Stimulated activated CD8-positive, alpha-beta memory T cell treated with anti-CD3 and anti-CD28 coated beads, Interleukin-12 subunit alpha, Interleukin-12 subunit beta, amount 100 ng/mL, for 4 hours (primary cell): Measurements from ENCODE around the gene CAP2.
"Not testable (repeated sequence)": the region's sequence is repeated elsewhere in the genome, so short reads cannot be mapped to it uniquely, and the experiment has no call there.

Experiments used
- DNase-seq: peaks from one replicate; pipeline ENCODE4 v3.0.0-alpha.2; 2020; ENCODE audit warnings: low read depth

The CAP2 gene

DNA sequence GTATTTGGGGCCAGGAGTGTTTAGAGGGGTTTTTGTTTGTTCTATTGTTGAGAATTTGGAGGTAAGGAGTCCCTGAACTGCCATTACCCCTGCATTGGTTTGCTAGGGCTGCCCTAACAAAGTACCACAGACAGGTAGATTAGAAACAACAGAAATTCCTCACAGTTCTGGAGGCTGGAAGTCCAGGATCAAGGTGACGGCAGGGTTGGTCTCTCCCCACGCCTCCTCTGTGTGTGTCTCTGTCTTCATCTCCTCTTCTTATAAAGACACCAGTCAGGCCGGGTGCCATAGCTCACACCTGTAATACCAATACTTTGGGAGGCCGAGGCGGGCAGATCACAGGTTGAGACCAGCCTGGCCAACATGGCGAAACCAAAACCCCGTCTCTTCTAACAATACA is 109.7 kb downstream of the CAP2 start:
- DNase-seq: no peak

DNA sequence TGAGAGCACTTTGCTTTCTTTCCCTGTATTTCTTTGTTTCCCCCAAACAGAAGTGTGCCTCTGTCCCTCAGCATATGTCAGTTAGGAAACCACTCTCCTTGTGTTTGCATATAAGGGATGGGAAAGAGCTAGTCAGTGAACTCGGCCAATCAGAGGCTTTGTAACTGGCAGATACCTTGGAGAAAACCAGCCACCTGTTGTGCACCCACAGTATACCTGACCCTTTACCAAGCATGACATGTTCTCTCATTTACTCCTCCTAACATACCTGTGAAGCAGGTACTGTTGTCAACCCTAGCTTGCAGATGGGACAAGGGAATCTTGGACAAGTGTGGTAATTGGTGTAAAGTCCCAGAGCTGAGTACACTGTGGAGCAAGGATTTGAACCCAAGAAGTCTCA is 110.6 kb downstream of the CAP2 start:
- no peak for DNase-seq

DNA sequence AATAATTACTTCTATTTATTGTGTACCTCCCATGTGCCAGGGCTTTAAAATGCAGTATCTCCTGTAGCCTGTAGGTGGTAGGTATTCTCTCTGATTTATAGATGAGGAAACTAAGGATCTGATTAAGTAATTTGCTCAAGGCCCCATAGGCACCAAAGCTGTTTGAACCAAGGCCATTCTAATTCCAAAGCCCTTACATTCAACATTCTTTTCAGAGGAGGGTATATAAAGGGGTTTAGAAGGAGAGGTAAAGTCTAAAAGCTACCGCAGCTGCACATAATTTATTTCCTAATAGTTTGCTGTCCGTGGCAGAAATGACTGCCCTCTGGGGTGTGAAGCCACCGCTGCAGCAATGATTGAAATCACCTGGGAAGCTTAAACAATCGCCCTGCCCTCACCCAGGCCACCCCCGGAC is 111.7 kb downstream of the CAP2 start:
- no peak for DNase-seq

DNA sequence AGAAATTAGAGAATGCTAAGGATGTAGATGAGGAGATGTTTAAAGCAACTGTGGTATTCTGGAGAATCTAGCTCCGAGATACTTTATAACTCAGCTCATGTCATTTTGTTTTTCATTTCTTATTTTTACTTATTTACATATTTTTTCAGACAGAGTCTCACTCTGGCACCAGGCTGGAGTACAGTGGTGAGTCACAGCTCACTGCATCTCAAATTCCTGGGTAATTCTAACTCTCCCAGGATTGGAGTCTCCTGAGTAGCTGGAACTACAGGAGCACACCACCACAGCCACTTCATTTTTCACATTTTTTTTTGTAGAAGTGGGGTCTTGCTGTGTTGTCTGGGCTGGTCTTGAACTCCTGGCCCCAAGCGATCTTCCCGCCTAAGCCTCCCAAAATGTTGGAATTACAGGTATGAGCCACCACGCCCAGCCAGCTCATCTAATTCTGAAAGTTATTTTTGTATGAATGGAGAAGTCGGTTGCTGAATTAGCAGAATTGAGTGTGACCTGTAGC is 112.4 kb downstream of the CAP2 start:
- no peak for DNase-seq

DNA sequence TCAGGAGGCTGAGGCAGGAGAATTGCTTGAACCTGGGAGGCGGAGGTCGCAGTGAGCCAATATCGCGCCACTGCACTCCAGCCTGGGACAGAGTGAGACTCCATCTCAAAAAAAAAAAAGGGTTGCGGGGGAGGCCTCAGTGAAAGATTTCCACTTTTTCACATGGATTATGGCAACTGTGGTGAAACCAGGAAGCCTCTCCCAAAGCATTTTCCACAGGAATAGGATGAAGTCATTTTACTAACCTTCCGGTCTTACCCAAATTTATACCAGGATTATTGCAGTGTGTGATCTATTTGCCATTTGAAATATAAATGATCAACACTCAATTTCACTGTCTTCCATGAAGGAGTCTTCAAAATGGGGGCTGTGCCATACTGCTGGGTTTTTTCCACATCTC is 113.1 kb downstream of the CAP2 start:
- DNase-seq: no peak

DNA sequence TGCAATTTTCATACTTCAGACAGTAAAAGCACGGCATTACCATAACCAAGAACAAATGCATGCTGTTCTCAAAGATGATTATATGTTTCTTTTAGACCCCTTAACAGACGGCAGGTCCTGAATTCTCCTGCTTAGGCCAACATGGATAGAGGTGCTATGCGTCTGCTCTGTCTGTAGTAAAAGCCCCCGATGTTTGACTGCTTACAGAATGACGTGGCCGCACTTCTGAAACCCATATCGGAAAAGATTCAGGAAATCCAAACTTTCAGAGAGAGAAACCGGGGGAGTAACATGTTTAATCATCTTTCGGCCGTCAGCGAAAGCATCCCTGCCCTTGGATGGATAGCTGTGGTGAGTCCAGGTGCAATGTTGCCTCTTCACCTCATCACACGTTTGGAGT is 113.6 kb downstream of the CAP2 start:
- no peak for DNase-seq

DNA sequence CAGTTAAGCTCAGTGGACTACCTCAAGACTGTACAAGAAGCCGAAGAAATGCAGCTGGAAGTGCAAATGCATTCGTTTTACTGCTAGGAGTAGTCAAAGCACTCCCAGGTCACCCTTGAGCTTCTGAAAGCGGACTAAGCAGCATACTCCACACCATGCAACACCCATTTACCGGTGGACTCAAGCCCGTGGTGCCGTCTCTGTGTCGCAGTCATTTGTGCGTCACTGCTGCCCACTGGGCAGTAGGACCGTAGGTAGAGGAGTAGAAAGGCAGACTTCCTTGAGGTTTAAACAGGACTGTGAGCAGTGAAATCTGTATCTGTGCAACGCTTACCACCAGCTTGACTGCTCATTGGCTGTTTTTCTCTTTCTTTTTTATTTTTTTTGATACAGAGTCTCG is 117.7 kb downstream of the CAP2 start:
- no peak for DNase-seq

DNA sequence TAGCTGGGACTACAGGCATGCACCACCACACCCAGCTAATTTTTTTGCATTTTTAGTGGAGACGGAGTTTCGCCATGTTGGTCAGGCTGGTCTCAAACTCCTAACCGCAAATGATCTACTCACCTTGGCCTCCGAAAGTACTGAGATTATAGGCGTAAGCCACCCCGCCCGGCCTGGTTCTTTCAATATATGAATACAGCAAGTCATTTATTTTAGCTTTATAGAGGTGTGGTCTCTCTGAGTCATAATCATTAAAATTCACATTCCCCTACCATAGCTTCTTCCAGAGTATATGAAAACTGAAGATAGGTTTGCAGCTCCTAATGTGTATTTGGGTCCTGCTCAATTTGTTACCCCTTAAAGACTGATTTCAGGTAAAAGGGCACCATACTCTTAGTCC is 118.2 kb downstream of the CAP2 start:
- DNase-seq: no peak

DNA sequence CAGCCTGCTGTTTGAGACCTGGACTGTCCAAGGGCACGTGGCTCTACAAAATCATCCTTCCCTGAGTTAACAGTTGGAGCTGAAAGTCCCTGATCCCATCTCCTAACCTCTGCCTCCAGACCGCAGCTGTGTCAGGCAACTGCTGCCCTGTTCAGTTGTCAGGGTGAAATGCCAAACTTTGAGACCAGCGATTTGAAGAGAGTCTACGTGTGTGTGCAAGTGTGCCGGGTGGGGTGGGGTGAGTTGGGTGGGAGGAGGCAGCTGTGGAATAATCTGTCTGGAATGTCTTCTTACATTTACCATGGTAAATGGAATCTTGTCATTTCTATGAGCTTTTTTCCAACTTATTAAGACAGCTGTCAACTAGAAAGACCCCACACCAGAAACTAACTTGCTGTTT is 125.7 kb downstream of the CAP2 start:
- DNase-seq: no peak

DNA sequence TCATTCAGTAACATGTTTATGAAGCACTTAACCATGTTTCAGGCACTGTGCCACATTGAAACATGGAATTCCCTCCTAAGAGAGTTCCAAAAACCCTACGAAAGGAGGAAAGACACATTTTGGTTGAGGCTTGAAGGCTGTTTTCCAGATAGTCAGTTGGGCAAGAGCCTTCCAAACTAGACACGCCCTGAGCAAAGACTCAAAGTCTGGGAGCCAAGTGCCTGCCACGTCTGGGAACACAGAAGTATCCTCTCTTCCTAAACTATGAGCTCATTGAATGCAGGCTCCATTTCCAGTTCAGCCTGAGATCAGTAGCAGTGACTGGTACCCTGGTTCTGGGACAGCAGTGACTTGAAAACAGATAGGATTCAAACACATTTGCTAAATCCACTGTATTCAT is 132.2 kb downstream of the CAP2 start:
- DNase-seq: no peak

DNA sequence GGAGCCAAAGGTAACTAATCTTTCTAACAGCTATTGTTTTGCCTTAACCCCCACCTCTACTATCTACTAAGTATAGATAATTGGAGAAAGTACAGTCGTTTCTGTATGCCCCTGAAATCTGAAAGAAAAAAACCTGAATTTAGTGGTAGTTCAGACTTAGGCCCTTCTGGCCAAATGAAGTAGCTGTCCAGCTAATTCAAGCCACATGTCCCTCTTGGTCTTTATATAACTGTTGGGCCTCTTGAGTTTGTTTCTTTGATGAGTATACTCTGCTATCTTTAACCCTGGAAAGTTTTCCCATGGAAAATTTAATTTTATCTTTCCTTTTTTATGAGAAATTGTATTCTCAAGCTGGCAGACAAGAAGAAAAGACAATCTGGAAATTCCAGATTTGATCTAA is 133.7 kb downstream of the CAP2 start:
- DNase-seq: no peak

DNA sequence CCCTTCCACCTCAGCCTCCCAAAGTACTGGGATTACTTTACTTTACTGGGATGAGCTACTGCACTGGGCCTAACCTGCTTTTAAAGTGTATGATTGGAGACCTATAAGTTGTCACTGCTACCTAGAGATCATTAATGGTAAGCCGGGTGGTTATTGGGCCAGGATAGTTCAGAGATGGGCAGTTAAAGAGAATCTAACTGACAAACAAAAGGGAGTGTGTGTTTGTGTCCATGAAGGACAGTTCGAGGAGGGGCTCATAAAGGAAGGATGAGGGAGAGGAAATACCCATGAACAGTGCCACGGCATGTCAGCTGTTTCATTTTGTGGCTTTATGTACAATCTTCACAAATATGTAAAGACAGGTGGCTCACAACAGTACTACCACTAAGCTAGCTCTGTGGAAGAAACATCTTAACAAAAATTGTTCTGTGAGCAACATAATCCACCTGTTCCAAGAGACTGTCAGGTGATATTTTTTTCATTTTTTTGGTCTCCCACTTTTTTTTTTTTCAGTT is 137.0 kb downstream of the CAP2 start:
- DNase-seq: no peak

DNA sequence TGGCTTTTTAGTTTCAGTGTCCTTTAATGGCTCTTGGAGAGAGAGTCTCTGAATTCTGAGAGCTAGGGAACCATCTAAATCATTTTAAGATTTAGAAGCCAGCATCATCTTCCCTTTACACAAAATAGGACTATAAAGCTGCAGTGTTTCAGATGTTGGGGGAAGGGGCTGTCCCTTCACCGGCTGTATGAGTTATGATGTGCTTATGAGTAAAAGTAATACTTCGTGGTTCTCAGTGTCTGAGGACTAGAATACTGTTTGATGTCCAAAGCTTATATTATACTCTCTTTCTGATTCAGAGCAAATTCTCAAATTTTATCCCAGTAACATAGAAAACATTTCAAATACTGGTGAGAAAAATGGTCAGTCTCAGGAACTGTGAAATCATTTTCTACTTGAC is 143.2 kb downstream of the CAP2 start:
- DNase-seq: no peak

DNA sequence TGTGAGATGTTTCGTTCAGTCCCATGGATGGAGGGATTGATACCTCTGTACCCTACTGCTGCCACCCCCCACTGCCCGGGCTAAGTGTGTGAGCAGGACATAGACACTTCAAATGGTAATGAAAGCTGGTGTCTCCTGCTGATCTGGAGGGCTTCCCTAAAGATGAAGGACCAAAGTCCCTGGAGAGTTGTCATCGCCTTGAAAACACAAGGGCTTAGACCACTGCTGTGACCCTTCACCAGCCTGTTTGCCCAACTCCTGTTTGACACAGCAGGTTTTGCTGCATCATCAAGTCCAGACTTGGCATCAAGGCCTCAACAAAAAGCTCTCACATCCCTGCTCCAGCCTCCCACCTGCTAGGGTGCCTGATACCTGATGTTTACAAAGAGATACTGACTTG is 148.8 kb downstream of the CAP2 start:
- no peak for DNase-seq

DNA sequence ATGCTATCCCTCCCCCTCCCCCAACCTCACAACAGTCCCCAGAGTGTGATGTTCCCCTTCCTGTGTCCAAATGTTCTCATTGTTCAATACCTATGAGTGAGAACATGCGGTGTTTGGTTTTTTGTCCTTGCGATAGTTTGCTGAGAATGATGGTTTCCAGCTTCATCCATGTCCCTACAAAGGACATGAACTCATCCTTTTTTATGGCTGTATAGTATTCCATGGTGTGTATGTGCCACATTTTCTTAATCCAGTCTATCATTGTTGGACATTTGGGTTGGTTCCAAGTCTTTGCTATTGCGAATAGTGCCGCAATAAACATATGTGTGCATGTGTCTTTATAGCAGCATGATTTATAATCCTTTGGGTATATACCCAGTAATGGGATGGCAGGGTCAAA is 152.3 kb downstream of the CAP2 start:
- not testable (repeated sequence) for DNase-seq

DNA sequence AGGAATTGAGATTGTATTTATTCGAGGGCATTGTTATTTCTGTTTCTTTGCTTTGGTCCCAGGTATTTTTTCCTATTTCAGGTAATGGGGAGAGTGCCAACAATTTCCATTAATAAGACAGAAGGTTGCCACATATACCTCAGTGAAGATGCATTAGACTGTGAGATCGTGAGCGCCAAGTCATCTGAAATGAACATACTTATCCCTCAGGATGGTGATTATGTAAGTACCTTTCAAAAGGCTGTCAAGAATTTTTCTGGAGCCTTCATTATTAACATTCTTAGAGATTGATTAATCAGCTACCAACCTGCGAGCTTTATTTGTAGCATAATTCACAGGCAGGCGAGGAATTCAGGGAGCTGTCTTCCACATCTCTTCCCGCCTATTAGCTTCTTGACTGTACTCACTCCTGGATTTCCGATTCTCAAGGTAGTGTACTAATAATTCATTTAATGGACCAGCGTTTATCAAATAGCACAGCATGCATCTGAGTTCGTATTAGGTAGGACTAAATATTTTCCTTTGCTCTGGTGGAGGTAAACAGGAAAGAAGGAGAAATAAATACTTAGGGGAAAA is 158.1 kb downstream of the CAP2 start:
- DNase-seq: no peak

DNA sequence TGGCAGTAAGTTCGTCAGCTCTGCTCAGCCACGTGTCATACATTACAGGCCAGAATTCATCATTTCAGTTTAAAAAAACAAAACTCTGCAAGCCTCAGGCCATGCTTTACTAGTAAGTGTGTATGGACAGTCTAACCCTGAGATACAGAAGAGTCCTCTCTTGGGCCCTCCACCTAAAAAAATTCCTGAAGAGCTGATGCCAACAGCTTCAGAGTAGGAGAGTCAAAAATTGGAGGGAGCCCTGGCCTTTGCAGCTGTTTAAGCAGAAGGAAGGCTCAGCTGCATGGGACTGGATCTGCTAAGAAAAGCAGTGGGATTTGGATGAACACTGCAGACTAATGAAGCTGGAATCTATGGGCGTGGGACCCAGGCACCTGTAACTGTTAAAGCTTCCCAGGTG is 159.5 kb downstream of the CAP2 start:
- no peak for DNase-seq

DNA sequence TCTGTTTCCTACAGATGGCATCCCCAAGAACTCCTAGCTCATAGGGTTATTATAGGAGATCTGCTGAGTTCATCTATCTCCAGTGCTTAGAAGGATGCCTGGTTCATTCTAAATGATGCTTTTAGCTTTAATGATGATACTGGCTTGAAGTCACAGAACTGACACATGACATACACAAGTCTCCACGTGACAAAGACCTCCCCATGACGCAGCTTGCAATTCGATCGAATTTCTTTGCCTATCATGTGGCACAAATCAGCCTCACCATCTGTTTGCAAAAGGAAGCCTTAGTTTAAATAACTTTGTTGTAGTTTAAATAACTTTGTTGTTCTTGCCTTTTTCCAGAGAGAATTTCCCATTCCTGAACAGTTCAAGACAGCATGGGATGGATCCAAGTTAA is 162.6 kb downstream of the CAP2 start:
- DNase-seq: no peak

DNA sequence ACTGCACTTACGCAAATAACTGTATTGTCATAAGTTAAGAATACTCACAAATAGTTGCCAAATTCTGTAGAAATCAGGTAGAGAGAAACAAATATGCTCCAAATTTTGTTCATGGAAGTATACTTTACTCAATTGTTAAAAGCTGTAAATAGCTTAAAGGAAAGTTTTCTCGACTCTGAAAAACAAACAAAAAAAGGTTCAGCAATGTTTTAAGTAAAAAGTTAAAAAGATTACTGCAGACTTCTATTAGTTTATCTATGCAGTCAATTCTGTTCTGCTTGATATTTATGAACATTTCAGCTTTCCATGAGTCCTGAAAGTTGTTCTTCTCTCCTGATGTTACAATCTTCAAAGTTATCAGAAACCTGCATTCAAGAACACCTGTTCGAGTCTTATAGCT is 169.2 kb downstream of the CAP2 start:
- no peak for DNase-seq

DNA sequence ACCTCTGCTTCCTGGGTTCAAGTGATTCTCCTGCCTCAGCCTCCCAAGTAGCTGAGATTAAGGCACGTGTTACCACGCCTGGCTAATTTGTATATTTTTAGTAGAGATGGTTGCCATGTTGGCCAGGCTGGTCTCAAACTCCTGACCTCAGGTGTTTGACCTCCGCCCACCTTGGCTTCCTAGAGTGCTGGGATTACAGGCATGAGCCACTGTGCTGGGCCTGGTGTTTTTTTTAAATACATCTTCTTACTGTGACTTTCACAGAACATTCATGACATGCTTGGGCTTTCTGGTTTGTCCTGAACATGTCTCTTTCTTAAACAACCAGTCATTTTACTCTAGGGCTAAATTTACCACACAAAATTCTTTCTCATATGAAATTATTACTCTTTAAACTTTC is 172.0 kb downstream of the CAP2 start:
- DNase-seq: no peak

DNA sequence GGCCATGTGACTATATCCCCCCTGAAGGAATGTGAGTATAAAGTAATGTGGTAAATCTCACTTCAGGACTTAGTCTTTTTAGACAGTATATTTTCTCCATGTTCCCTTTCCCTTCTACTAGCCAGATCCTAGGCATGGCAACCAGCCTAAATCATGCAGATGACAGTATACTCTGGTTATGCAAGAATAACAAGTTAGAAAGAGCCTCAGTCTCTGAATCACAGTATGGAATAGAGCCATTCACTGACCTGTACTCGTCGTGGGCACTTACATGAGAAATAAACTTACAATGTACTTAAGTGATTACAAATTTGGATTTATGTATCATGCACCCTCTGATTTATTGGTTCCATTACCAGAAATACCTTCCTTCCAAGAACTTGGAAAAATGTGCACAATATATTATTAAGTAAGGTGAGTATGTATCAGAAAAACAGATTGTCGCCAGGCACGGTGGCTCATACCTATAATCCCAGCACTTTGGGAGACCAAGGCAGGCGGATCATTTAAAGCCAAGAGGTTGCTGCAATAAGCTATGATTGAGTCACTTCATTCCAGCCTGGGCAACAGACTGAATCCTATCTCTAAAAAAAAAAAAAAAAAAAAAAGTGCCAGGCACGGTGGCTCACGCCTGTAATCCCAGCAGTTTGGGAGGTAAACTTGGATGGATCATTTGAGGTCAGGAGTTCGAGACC is 181.6 kb downstream of the CAP2 start:
- no peak for DNase-seq

DNA sequence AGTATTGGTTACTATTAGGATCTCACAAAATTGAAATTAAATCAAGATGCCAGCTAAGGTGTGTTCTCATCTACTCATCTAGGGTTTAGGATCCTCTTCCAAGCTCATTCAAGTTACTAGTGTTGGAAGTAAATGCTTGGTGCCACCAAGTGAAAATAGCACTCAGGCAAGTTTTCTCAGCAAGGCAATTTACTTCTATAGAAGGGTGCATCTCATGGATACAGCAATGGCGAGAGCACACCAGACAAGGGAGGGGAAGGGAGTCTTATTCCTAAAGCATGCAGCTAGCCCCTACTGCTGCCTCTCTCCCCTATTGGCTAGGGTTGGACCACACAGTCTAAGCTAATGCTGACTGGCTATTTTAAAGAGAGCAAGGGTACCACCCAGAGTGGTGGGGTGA is 183.7 kb downstream of the CAP2 start:
- no peak for DNase-seq

DNA sequence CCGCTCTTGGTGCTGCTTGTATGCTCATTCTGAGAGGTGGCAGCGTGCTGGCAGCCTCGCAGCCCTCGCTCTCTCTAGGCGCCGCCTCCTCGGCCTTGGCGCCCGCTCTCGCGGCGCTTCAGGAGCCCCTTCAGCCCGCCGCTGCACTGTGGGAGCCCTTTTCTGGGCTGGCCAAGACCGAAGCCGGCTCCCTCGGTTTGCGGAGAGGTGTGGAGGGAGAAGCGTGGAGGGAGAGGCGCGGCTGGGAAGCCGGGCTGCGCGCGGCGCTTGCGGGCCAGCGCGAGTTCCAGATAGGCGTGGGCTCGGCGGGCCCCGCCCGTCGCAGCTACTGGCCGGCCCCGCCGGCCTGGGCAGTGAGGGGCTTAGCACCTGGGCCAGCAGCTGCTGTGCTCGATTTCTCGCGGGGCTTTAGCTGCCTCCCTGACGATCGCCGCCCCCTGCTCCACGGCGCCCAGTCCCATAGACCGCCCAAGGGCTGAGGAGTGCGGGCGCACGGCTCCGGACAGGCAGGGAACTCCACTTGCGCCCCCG is 187.2 kb downstream of the CAP2 start:
- no peak for DNase-seq

DNA sequence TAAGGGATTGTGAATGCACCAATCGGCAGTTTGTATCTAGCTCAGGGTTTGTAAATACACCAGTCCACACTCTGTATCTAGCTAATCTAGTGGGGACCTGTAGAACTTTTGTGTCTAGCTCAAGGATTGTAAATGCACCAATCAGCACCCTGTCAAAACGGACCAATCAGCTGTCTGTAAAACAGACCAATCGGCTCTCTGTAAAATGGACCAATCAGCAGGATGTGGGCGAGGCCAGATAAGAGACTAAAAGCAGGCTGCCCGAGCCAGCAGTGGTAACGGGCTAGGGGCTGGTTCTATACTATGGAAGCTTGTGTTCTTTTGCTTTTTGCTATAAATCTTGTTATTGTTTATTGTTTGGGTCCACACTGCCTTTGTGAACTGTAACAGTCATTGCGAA is 187.9 kb downstream of the CAP2 start:
- not testable (repeated sequence) for DNase-seq
